Body of pancreas (tissue), 4 donors: ENCODE data around the gene OR7G3.

Experiments
- POLR2A ChIP-seq, 3 donors: fragments of 450-650 bp; IDR thresholded peaks; one replicate each; pipeline ENCODE4 v1.6.1; 2016; ENCODE audit warnings: antibody characterized with exemption in 3 of 3, mild to moderate bottlenecking in 2 of 3
- TF ChIP-seq, protein P1 (sequence below), 7 experiments: fragments of 450-650 bp in 4 of 7; fragments of 200-600 bp in 3 of 7; sonication (generic) in 3 of 7; IDR thresholded peaks; one replicate each; pipeline ENCODE4 v1.5.1; 2016 to 2019; ENCODE audit warnings: antibody characterized with exemption in 7 of 7

GRCh38 chr19:9132422-9132821 lies 5.7 kb upstream of the OR7G3 start:
- no peak for TF ChIP-seq POLR2A (IDR thresholded peaks at IDR 0.05)
- TF ChIP-seq, protein P1, sequence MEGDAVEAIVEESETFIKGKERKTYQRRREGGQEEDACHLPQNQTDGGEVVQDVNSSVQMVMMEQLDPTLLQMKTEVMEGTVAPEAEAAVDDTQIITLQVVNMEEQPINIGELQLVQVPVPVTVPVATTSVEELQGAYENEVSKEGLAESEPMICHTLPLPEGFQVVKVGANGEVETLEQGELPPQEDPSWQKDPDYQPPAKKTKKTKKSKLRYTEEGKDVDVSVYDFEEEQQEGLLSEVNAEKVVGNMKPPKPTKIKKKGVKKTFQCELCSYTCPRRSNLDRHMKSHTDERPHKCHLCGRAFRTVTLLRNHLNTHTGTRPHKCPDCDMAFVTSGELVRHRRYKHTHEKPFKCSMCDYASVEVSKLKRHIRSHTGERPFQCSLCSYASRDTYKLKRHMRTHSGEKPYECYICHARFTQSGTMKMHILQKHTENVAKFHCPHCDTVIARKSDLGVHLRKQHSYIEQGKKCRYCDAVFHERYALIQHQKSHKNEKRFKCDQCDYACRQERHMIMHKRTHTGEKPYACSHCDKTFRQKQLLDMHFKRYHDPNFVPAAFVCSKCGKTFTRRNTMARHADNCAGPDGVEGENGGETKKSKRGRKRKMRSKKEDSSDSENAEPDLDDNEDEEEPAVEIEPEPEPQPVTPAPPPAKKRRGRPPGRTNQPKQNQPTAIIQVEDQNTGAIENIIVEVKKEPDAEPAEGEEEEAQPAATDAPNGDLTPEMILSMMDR (IDR thresholded peaks at IDR 0.05): no peak
